ENCODE results near the gene POU6F2.

The POU6F2 gene

DNA sequence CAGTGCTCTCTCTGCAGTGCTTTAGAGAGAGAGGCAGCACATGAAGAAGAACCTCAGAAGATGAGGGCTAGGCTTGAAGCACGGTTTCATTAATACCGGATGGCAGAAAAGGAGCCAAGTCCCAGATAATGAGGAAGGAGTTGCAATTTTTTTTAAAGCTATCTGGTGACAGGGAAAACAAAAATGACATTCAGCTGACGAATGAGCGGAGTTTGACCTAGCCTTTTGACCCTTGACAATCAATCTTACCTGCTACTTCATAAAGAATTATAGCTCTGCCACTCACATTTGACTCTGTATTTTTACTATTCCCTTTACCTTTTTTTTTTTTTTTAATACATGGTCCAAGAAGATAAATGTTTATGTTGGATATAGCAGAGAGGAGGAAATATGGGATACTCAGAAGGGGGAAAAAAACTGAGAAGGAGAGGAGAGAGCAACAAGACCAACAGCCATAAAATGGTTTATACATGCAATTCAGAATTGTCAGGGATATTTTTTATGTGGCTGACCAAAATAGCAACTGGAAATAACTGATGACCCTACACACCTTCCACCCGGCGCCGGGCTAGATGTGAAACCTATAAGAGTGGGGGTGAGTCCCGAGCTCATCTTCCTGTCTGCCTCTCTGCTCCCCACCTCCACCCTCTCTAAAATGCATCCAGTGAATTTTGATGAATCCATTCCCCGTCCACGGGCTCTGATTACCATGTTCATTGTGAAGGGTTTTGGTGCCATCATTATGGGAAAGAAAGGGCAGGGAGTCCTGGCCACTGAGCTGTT lies 314.1 kb downstream of the POU6F2 start (continued):
- no peak for TF ChIP-seq ZNF544 (tag by site-specific recombination; IDR thresholded peaks at IDR 0.05)

DNA sequence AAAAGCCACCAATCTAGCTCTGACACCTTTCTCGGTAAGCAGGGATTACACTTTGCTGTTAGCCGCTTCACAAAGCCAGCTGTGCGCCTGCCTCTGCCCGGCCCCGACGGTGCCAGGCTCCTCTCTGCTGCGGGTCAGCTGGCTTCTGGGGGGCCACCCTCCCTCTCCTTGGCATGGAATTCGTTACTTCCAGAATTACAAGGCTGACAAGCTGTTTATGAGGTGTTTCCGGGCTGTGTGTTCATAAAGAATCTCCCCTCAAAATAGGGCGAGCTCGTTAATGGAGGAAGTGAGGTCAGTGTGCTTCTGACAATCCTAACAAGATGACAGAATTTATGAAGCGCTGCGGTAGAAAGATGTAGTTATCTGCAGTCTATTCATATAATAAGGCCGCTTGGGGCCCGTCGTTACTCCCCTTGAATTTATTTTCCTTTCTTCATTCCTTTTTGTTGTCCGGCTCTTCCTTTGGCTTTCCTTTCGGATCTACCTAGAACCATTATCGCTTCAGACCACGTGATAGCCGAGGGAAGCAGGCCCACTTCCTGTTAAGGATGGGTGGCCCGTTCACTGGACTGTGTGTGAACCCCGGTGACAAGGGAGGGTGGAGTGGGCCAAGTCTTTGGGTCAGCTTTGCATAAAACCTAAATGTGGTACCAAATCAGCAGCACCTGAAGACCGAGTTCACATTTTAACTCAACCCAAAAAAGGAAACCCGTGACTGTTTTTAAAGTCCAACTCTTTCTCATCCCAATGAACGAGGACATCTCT lies 315.5 kb downstream of the POU6F2 start:
- H3K36me3 ChIP-seq (ENCODE audit: control insufficient read depth in 2 of 2, insufficient read depth in 1 of 2, low read length in 2 of 2): no peaks in the 10 kb centered on the region
- ChIA-PET CTCF (no interaction called here), POLR2A (no interaction called here)
- no peaks in the 10 kb centered on the region for H3K9me3 ChIP-seq (ENCODE audit: control insufficient read depth, insufficient read depth, low read depth, low read length)
- H3K27ac ChIP-seq (ENCODE audit: extremely low read depth, low read depth, low read length): no peak overlapping the region
- no peaks in the 10 kb centered on the region for H3K4me1 ChIP-seq (ENCODE audit: control insufficient read depth, insufficient read depth, low read length)
- H3K4me3 ChIP-seq (ENCODE audit: low read depth, low read length): no peak overlapping the region
- TF ChIP-seq, protein P1, sequence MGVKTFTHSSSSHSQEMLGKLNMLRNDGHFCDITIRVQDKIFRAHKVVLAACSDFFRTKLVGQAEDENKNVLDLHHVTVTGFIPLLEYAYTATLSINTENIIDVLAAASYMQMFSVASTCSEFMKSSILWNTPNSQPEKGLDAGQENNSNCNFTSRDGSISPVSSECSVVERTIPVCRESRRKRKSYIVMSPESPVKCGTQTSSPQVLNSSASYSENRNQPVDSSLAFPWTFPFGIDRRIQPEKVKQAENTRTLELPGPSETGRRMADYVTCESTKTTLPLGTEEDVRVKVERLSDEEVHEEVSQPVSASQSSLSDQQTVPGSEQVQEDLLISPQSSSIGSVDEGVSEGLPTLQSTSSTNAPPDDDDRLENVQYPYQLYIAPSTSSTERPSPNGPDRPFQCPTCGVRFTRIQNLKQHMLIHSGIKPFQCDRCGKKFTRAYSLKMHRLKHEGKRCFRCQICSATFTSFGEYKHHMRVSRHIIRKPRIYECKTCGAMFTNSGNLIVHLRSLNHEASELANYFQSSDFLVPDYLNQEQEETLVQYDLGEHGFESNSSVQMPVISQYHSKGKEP (tag by site-specific recombination; IDR thresholded peaks at IDR 0.05): no peak
- TF ChIP-seq, protein P2, sequence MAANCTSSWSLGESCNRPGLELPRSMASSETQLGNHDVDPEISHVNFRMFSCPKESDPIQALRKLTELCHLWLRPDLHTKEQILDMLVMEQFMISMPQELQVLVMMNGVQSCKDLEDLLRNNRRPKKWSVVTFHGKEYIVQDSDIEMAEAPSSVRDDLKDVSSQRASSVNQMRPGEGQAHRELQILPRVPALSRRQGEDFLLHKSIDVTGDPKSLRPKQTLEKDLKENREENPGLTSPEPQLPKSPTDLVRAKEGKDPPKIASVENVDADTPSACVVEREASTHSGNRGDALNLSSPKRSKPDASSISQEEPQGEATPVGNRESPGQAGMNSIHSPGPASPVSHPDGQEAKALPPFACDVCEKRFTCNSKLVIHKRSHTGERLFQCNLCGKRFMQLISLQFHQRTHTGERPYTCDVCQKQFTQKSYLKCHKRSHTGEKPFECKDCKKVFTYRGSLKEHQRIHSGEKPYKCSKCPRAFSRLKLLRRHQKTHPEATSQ (tag by site-specific recombination; IDR thresholded peaks at IDR 0.05): no peak
- TF ChIP-seq IKZF3 (tag by site-specific recombination; IDR thresholded peaks at IDR 0.05) (no peak), ZNF211 (tag by site-specific recombination; IDR thresholded peaks at IDR 0.05; ENCODE audit: low read depth) (no peak), ZNF112 (tag by site-specific recombination; IDR thresholded peaks at IDR 0.05) (no peak), ZNF571 (tag by site-specific recombination; IDR thresholded peaks at IDR 0.05) (no peak), ZNF184 (tag by site-specific recombination; IDR thresholded peaks at IDR 0.05) (no peak), KLF7 (tag by site-specific recombination; IDR thresholded peaks at IDR 0.05; ENCODE audit: borderline replicate concordance) (no peak), ZNF776 (tag by site-specific recombination; IDR thresholded peaks at IDR 0.05; ENCODE audit: borderline replicate concordance) (no peak), ZIC2 (tag by site-specific recombination; IDR thresholded peaks at IDR 0.05) (no peak), ZNF621 (tag by site-specific recombination; IDR thresholded peaks at IDR 0.05) (no peak), REPIN1 (tag by site-specific recombination; IDR thresholded peaks at IDR 0.05; ENCODE audit: low read depth) (no peak), ZNF660 (tag by site-specific recombination; IDR thresholded peaks at IDR 0.05) (no peak)
- TF ChIP-seq, protein P3, sequence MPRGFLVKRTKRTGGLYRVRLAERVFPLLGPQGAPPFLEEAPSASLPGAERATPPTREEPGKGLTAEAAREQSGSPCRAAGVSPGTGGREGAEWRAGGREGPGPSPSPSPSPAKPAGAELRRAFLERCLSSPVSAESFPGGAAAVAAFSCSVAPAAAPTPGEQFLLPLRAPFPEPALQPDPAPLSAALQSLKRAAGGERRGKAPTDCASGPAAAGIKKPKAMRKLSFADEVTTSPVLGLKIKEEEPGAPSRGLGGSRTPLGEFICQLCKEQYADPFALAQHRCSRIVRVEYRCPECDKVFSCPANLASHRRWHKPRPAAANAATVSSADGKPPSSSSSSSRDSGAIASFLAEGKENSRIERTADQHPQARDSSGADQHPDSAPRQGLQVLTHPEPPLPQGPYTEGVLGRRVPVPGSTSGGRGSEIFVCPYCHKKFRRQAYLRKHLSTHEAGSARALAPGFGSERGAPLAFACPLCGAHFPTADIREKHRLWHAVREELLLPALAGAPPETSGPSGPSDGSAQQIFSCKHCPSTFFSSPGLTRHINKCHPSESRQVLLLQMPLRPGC (tag by site-specific recombination; IDR thresholded peaks at IDR 0.05): no peak
- TF ChIP-seq, protein P4, sequence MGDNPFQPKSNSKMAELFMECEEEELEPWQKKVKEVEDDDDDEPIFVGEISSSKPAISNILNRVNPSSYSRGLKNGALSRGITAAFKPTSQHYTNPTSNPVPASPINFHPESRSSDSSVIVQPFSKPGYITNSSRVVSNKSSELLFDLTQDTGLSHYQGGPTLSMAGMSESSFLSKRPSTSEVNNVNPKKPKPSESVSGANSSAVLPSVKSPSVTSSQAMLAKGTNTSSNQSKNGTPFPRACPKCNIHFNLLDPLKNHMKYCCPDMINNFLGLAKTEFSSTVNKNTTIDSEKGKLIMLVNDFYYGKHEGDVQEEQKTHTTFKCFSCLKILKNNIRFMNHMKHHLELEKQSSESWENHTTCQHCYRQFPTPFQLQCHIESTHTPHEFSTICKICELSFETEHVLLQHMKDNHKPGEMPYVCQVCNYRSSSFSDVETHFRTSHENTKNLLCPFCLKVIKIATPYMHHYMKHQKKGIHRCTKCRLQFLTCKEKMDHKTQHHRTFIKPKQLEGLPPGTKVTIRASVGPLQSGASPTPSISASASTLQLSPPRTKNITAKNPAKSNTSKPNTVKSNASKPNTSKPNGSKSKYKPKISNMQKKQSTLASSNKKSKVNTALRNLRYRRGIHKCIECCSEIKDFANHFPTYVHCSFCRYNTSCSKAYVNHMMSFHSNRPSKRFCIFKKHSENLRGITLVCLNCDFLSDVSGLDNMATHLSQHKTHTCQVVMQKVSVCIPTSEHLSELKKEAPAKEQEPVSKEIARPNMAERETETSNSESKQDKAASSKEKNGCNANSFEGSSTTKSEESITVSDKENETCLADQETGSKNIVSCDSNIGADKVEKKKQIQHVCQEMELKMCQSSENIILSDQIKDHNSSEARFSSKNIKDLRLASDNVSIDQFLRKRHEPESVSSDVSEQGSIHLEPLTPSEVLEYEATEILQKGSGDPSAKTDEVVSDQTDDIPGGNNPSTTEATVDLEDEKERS (tag by site-specific recombination; IDR thresholded peaks at IDR 0.05): no peak
- TF ChIP-seq, protein P5, sequence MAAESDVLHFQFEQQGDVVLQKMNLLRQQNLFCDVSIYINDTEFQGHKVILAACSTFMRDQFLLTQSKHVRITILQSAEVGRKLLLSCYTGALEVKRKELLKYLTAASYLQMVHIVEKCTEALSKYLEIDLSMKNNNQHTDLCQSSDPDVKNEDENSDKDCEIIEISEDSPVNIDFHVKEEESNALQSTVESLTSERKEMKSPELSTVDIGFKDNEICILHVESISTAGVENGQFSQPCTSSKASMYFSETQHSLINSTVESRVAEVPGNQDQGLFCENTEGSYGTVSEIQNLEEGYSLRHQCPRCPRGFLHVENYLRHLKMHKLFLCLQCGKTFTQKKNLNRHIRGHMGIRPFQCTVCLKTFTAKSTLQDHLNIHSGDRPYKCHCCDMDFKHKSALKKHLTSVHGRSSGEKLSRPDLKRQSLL (tag by site-specific recombination; IDR thresholded peaks at IDR 0.05): no peak
- TF ChIP-seq, protein P6, sequence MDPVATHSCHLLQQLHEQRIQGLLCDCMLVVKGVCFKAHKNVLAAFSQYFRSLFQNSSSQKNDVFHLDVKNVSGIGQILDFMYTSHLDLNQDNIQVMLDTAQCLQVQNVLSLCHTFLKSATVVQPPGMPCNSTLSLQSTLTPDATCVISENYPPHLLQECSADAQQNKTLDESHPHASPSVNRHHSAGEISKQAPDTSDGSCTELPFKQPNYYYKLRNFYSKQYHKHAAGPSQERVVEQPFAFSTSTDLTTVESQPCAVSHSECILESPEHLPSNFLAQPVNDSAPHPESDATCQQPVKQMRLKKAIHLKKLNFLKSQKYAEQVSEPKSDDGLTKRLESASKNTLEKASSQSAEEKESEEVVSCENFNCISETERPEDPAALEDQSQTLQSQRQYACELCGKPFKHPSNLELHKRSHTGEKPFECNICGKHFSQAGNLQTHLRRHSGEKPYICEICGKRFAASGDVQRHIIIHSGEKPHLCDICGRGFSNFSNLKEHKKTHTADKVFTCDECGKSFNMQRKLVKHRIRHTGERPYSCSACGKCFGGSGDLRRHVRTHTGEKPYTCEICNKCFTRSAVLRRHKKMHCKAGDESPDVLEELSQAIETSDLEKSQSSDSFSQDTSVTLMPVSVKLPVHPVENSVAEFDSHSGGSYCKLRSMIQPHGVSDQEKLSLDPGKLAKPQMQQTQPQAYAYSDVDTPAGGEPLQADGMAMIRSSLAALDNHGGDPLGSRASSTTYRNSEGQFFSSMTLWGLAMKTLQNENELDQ (tag by site-specific recombination; IDR thresholded peaks at IDR 0.05; ENCODE audit: low read depth): no peak
- TF ChIP-seq, protein P7, sequence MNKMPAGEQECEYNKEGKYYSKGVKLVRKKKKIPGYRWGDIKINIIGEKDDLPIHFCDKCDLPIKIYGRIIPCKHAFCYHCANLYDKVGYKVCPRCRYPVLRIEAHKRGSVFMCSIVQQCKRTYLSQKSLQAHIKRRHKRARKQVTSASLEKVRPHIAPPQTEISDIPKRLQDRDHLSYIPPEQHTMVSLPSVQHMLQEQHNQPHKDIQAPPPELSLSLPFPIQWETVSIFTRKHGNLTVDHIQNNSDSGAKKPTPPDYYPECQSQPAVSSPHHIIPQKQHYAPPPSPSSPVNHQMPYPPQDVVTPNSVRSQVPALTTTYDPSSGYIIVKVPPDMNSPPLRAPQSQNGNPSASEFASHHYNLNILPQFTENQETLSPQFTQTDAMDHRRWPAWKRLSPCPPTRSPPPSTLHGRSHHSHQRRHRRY (tag by site-specific recombination; IDR thresholded peaks at IDR 0.05): no peak
- TF ChIP-seq, protein P8, sequence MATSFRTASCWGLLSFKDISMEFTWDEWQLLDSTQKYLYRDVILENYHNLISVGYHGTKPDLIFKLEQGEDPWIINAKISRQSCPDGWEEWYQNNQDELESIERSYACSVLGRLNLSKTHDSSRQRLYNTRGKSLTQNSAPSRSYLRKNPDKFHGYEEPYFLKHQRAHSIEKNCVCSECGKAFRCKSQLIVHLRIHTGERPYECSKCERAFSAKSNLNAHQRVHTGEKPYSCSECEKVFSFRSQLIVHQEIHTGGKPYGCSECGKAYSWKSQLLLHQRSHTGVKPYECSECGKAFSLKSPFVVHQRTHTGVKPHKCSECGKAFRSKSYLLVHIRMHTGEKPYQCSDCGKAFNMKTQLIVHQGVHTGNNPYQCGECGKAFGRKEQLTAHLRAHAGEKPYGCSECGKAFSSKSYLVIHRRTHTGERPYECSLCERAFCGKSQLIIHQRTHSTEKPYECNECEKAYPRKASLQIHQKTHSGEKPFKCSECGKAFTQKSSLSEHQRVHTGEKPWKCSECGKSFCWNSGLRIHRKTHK (tag by site-specific recombination; IDR thresholded peaks at IDR 0.05): no peak

Data from HEK293 (cell line).